GM12875 (cell line): Measurements from ENCODE around the gene C19orf85.

ENCODE experiments used
- H3K4me3 ChIP-seq: one replicate; pipeline ENCODE4 v1.5.1; 2011; ENCODE audit warnings: low read depth, low read length, control low read depth
- CTCF ChIP-seq: IDR thresholded peaks from 2 replicates; pipeline ENCODE4 v1.5.1; 2011; ENCODE audit warnings: low read depth, mild to moderate bottlenecking, control low read depth, inconsistent platforms, low read length, moderate library complexity, borderline replicate concordance; ENCODE audit not compliant: insufficient read depth

Gene C19orf85

GRCh38 chr19:55484593-55485438 lies 20.3 kb upstream of the C19orf85 start, which contains the start of gene NAT14:
Gene NAT14, plus strand, starts transcription at chr19:55485188. Its CDS starts 521 bp downstream, at chr19:55485709.
- peak within 1 kb of the TSS; percentile 85 for H3K4me3 ChIP-seq
- no peak for TF ChIP-seq CTCF

DNA sequence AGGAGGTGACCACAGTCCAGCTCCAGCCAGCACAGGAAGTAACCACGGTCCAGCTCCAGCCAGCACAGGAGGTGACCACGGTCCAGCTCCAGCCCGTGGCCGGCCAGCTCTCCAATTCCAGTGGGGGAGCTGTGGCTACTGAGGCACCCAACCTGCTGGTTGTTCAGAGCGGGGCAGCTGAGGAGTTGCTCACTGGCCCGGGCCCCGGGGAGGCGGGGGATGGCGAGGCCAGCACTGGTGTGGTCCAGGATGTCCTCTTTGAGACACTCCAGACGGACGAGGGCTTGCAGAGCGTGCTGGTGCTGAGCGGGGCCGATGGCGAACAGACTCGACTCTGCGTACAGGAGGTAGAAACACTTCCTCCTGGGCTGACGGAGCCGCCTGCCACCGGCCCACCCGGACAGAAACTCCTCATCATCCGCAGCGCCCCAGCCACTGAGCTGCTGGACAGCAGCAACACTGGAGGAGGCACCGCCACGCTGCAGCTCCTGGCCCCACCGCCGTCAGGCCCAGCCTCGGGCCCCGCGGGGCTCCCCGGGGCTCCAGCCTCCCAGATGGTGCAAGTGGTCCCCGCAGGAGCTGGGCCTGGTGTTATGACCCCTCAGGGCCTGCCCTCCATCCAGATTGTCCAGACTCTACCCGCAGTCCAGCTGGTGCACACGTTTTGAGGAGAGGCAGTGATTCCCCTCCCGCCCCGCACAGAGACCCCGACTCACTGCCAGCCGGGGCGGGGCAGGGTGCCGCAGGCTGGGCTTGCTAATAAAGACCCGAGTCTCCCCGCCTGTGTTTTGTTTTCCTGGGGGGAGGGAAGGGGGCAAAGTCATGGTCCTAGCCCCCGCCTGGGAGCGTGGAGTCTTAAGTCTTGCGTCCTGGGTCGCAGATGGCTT lies 19.4 kb upstream of the C19orf85 start:
- H3K4me3 ChIP-seq, result peak overlapping the region; percentile 85

GRCh38 chr19:55482967-55483705 lies 18.6 kb upstream of the C19orf85 start:
- no peak for TF ChIP-seq CTCF
- H3K4me3 ChIP-seq, result no peak overlapping the region

More for the DNA sequence above, 19.4 kb upstream of the C19orf85 start:
- TF ChIP-seq CTCF, result no peak

GRCh38 chr19:55482156-55482961 lies 17.8 kb upstream of the C19orf85 start:
- H3K4me3 ChIP-seq, result no peak overlapping the region
- TF ChIP-seq CTCF, result no peak

DNA sequence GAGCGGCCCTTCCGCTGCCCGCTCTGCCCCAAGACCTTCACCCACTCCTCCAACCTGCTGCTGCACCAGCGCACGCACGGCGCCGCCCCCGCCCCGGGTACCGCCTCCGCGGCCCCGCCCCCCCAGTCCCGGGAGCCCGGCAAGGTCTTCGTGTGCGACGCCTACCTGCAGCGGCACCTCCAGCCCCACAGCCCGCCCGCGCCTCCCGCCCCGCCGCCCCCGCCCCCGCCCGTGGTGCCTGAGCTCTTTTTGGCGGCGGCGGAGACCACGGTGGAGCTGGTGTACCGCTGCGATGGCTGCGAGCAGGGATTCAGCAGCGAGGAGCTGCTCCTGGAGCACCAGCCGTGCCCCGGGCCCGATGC lies 17.2 kb upstream of the C19orf85 start:
- H3K4me3 ChIP-seq, result no peak overlapping the region
- no peak for TF ChIP-seq CTCF

DNA sequence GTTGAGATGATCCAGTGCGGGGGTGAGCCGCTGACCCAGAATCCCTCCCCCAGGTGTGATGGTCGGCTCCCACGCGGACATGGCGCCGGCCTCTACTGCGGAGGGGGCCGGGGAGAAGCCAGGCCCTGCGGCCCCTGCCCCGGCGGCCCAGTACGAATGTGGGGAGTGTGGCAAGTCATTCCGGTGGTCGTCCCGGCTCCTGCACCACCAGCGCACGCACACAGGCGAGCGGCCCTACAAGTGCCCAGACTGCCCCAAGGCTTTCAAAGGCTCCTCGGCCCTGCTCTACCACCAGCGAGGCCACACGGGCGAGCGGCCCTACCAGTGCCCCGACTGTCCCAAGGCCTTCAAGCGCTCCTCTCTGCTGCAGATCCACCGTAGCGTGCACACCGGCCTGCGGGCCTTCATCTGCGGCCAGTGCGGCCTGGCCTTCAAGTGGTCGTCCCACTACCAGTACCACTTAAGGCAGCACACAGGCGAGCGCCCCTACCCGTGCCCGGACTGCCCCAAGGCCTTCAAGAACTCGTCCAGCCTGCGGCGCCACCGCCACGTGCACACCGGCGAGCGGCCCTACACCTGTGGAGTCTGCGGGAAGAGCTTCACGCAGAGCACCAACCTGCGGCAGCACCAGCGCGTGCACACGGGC lies 16.7 kb upstream of the C19orf85 start:
- TF ChIP-seq CTCF, result no peak
- H3K4me3 ChIP-seq, result no peak overlapping the region
